ENCODE measurements around the gene DLG2.

DLG2 gene

GRCh38 chr11:84236436-84236835 lies 1390.7 kb downstream of the DLG2 start:
- no peak for DNase-seq

- no peak for DNase-seq
Measured at GRCh38 chr11:84234462-84235202, 1392.5 kb downstream of the DLG2 start.

GRCh38 chr11:84234011-84234410 lies 1393.1 kb downstream of the DLG2 start:
- no peak for DNase-seq

- DNase-seq, result no peak
Measured at GRCh38 chr11:84232511-84232910, 1394.6 kb downstream of the DLG2 start.

- DNase-seq, result no peak
Measured at GRCh38 chr11:84230402-84230801, 1396.7 kb downstream of the DLG2 start.

GRCh38 chr11:84227970-84228665 lies 1399.0 kb downstream of the DLG2 start:
- no peak for DNase-seq

GRCh38 chr11:84224042-84224441 lies 1403.1 kb downstream of the DLG2 start:
- no peak for DNase-seq

GRCh38 chr11:84218318-84218717 lies 1408.8 kb downstream of the DLG2 start:
- no peak for DNase-seq

GRCh38 chr11:84215672-84216071 lies 1411.5 kb downstream of the DLG2 start:
- DNase-seq, result no peak

- no peak for DNase-seq
Measured at GRCh38 chr11:84214557-84214956, 1412.6 kb downstream of the DLG2 start.

- no peak for DNase-seq
Measured at GRCh38 chr11:84212468-84213390, 1414.4 kb downstream of the DLG2 start.

GRCh38 chr11:84211896-84212295 lies 1415.2 kb downstream of the DLG2 start:
- DNase-seq, result no peak

- no peak for DNase-seq
Measured at GRCh38 chr11:84194696-84195095, 1432.4 kb downstream of the DLG2 start.

GRCh38 chr11:84193706-84194105 lies 1433.4 kb downstream of the DLG2 start:
- DNase-seq, result no peak

- no peak for DNase-seq
Measured at GRCh38 chr11:84188521-84188920, 1438.6 kb downstream of the DLG2 start.

- DNase-seq, result no peak
Measured at GRCh38 chr11:84173078-84173477, 1454.1 kb downstream of the DLG2 start.

- DNase-seq, result no peak
Measured at GRCh38 chr11:84165139-84165538, 1462.0 kb downstream of the DLG2 start.

- no peak for DNase-seq
Measured at GRCh38 chr11:84164728-84165127, 1462.4 kb downstream of the DLG2 start.

- no peak for DNase-seq
Measured at GRCh38 chr11:84163116-84163515, 1464.0 kb downstream of the DLG2 start.

GRCh38 chr11:84157639-84158038 lies 1469.5 kb downstream of the DLG2 start:
- DNase-seq, result no peak

- DNase-seq, result no peak
Measured at GRCh38 chr11:84146826-84147225, 1480.3 kb downstream of the DLG2 start.

- DNase-seq, result no peak
Measured at GRCh38 chr11:84145616-84146185, 1481.4 kb downstream of the DLG2 start.

GRCh38 chr11:84144531-84144930 lies 1482.6 kb downstream of the DLG2 start:
- DNase-seq, result no peak

Measured in stimulated activated CD4-positive, alpha-beta T cell treated with anti-CD3 and anti-CD28 coated beads, Interleukin-1b, Interleukin-23, amount 100 ng/mL, for 48 hours (primary cell).